Activated CD8-positive, alpha-beta memory T cell treated with anti-CD3 and anti-CD28 coated beads for 48 hours (primary cell): ENCODE data around the gene SIX4.

Source experiments
- DNase-seq, 3 experiments: peaks; one replicate each; pipeline ENCODE4 v3.0.0-alpha.2; 2020; ENCODE audit warnings: low read depth in 2 of 3, low spot score in 2 of 3

SIX4 gene

GRCh38 chr14:60722357-60723115 is 1.6 kb downstream of the SIX4 start:
- DNase-seq, result peak in 1 of 3 experiments; percentile 9

GRCh38 chr14:60722107-60722356 is 2.1 kb downstream of the SIX4 start:
- DNase-seq, result no peak

GRCh38 chr14:60721326-60722106 is 2.6 kb downstream of the SIX4 start:
- DNase-seq, result peak; percentile 10 to 36 (median 27)

- DNase-seq, result no peak
Measured at GRCh38 chr14:60720962-60721325, 3.2 kb downstream of the SIX4 start.

- DNase-seq, result no peak
Measured at GRCh38 chr14:60720391-60720790, 3.8 kb downstream of the SIX4 start.

GRCh38 chr14:60713513-60713912 is 10.6 kb downstream of the SIX4 start:
- DNase-seq, result no peak

- no peak for DNase-seq
Measured at GRCh38 chr14:60710494-60710893, 13.7 kb downstream of the SIX4 start.

GRCh38 chr14:60707858-60708257 is 16.3 kb downstream of the SIX4 start:
- DNase-seq, result no peak

GRCh38 chr14:60705100-60705499 is 19.1 kb downstream of the SIX4 start:
- no peak for DNase-seq

GRCh38 chr14:60700598-60700997 is 23.6 kb downstream of the SIX4 start:
- DNase-seq, result no peak

GRCh38 chr14:60695327-60695726 is 28.8 kb downstream of the SIX4 start:
- no peak for DNase-seq

- DNase-seq, result no peak
Measured at GRCh38 chr14:60691383-60692113, 32.6 kb downstream of the SIX4 start.

GRCh38 chr14:60686865-60687264 is 37.3 kb downstream of the SIX4 start:
- DNase-seq, result no peak

GRCh38 chr14:60684203-60684602 is 39.9 kb downstream of the SIX4 start:
- no peak for DNase-seq

GRCh38 chr14:60681271-60681670 is 42.9 kb downstream of the SIX4 start:
- no peak for DNase-seq

GRCh38 chr14:60680511-60680910 is 43.6 kb downstream of the SIX4 start:
- no peak for DNase-seq

GRCh38 chr14:60679566-60680258 is 44.4 kb downstream of the SIX4 start:
- no peak for DNase-seq

- DNase-seq, result no peak
Measured at GRCh38 chr14:60677701-60678100, 46.5 kb downstream of the SIX4 start.

GRCh38 chr14:60670989-60671388 is 53.2 kb downstream of the SIX4 start:
- no peak for DNase-seq

GRCh38 chr14:60668431-60669112 is 55.6 kb downstream of the SIX4 start:
- no peak for DNase-seq

- no peak for DNase-seq
Measured at GRCh38 chr14:60665177-60665550, 59.0 kb downstream of the SIX4 start.
